ENCODE measurements around the gene BFSP1. TPM values are rescaled to one million over a fixed set of nuclear protein-coding genes. Genes with fewer than 3 reads are reported as not detected.

Gene BFSP1
- total RNA-seq, 1 donor = 2.9 TPM

GRCh38 chr20:17538517-17539170, 7.5 kb upstream of the BFSP1 start:
- no peak for DNase-seq (ENCODE audit: insufficient read length, low spot score, missing footprints)
- H3K4me1 ChIP-seq (ENCODE audit: insufficient read depth, low read length) = peaks cover 23% of the 10 kb centered on the region
- H3K36me3 ChIP-seq (ENCODE audit: insufficient read depth, low read length) = no peaks in the 10 kb centered on the region
- peaks cover 2% of the 10 kb centered on the region for H3K79me2 ChIP-seq (ENCODE audit: insufficient read depth, low read length)
- TF ChIP-seq CTCF (IDR thresholded peaks at IDR 0.05; ENCODE audit: extremely low read depth, low read depth, low read length) = no peak
- no peak overlapping the region for H3K4me2 ChIP-seq (ENCODE audit: insufficient read depth, low read length)
- H3K27ac ChIP-seq (ENCODE audit: low read depth, low read length) = no peak overlapping the region
- H3K27me3 ChIP-seq (ENCODE audit: insufficient read depth, low read length) = no peaks in the 10 kb centered on the region
- no peaks in the 10 kb centered on the region for H3K9me3 ChIP-seq (ENCODE audit: low read depth, low read length)
- no peaks in the 10 kb centered on the region for H4K20me1 ChIP-seq (ENCODE audit: insufficient read depth, low read length)
- no peak overlapping the region for H3K4me3 ChIP-seq (ENCODE audit: insufficient read depth, low read length)
- no peak overlapping the region for H2AFZ ChIP-seq (ENCODE audit: low read length)

GRCh38 chr20:17537959-17538358, 6.8 kb upstream of the BFSP1 start:
- Histone ChIP-seq H3K79me2 (ENCODE audit: insufficient read depth, low read length) (peaks cover 2% of the 10 kb centered on the region), H3K27me3 (ENCODE audit: insufficient read depth, low read length) (no peaks in the 10 kb centered on the region), H3K4me2 (ENCODE audit: insufficient read depth, low read length) (no peak overlapping the region), H3K27ac (ENCODE audit: low read depth, low read length) (no peak overlapping the region), H3K4me3 (ENCODE audit: insufficient read depth, low read length) (no peak overlapping the region), H3K36me3 (ENCODE audit: insufficient read depth, low read length) (no peaks in the 10 kb centered on the region), H4K20me1 (ENCODE audit: insufficient read depth, low read length) (no peaks in the 10 kb centered on the region), H3K9me3 (ENCODE audit: low read depth, low read length) (no peaks in the 10 kb centered on the region), H2AFZ (ENCODE audit: low read length) (no peak overlapping the region), H3K4me1 (ENCODE audit: insufficient read depth, low read length) (peaks cover 17% of the 10 kb centered on the region)
- TF ChIP-seq CTCF (IDR thresholded peaks at IDR 0.05; ENCODE audit: extremely low read depth, low read depth, low read length) = no peak
- DNase-seq (ENCODE audit: insufficient read length, low spot score, missing footprints) = no peak

- peak overlapping the region; percentile 51 for H2AFZ ChIP-seq (ENCODE audit: low read length)
- peak overlapping the region; percentile 11 for H3K4me2 ChIP-seq (ENCODE audit: insufficient read depth, low read length)
- no peaks in the 10 kb centered on the region for H3K9me3 ChIP-seq (ENCODE audit: low read depth, low read length)
- H3K27ac ChIP-seq (ENCODE audit: low read depth, low read length) = no peak overlapping the region
- H3K36me3 ChIP-seq (ENCODE audit: insufficient read depth, low read length) = no peaks in the 10 kb centered on the region
- peaks cover 9% of the 10 kb centered on the region for H3K4me1 ChIP-seq (ENCODE audit: insufficient read depth, low read length)
- TF ChIP-seq CTCF (IDR thresholded peaks at IDR 0.05; ENCODE audit: extremely low read depth, low read depth, low read length) = peak; percentile 94
- no peaks in the 10 kb centered on the region for H3K27me3 ChIP-seq (ENCODE audit: insufficient read depth, low read length)
- peaks cover 2% of the 10 kb centered on the region for H3K79me2 ChIP-seq (ENCODE audit: insufficient read depth, low read length)
- peak; percentile 93 for DNase-seq (ENCODE audit: insufficient read length, low spot score, missing footprints)
- H3K4me3 ChIP-seq (ENCODE audit: insufficient read depth, low read length) = no peak overlapping the region
- H4K20me1 ChIP-seq (ENCODE audit: insufficient read depth, low read length) = no peaks in the 10 kb centered on the region
Observed at GRCh38 chr20:17536944-17537444, 5.8 kb upstream of the BFSP1 start.

- Histone ChIP-seq H3K4me3 (ENCODE audit: insufficient read depth, low read length) (no peak overlapping the region), H3K4me1 (ENCODE audit: insufficient read depth, low read length) (peaks cover 3% of the 10 kb centered on the region), H4K20me1 (ENCODE audit: insufficient read depth, low read length) (no peaks in the 10 kb centered on the region), H3K36me3 (ENCODE audit: insufficient read depth, low read length) (no peaks in the 10 kb centered on the region), H3K9me3 (ENCODE audit: low read depth, low read length) (no peaks in the 10 kb centered on the region), H3K79me2 (ENCODE audit: insufficient read depth, low read length) (peaks cover 2% of the 10 kb centered on the region), H3K27me3 (ENCODE audit: insufficient read depth, low read length) (no peaks in the 10 kb centered on the region), H2AFZ (ENCODE audit: low read length) (no peak overlapping the region), H3K27ac (ENCODE audit: low read depth, low read length) (no peak overlapping the region), H3K4me2 (ENCODE audit: insufficient read depth, low read length) (no peak overlapping the region)
- TF ChIP-seq CTCF (IDR thresholded peaks at IDR 0.05; ENCODE audit: extremely low read depth, low read depth, low read length) = no peak
- DNase-seq (ENCODE audit: insufficient read length, low spot score, missing footprints) = no peak
Observed at GRCh38 chr20:17534077-17534476, 2.9 kb upstream of the BFSP1 start.

Measured in osteoblast (primary cell).